ENCODE measurements around the gene CDK5RAP2. TPM values are rescaled to one million over a fixed set of nuclear protein-coding genes. Genes with fewer than 3 reads are reported as not detected.

The CDK5RAP2 gene
- total RNA-seq, 1 experiment from 2014 or later = 33.2 TPM

DNA sequence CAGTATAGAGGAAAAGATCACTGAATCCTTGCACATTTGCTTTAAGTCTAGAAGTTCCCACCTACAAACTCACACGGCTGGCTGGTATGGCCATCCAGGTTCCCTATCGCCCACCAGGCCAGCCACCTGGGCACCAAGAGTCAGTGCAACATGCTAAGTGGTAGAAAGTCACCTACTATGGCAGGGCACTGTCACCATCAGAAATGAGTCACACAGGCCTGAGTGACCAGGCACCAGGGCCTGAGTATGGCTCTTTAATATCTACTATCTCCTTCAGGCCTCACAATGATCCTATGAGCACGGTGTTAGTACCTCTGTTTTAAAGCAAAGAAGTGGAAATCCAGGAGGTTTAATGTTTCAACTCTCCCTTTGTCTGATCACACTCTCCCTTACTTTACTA, 156.2 kb downstream of the CDK5RAP2 start:
- no peak for DNase-seq
- H3K27me3 ChIP-seq (ENCODE audit: control insufficient read depth, insufficient read depth, low read length) = no peaks in the 10 kb centered on the region
- peaks cover 8% of the 10 kb centered on the region for H3K36me3 ChIP-seq (replicated peaks; ENCODE audit: control insufficient read depth, insufficient read depth, low read length)
- H3K4me3 ChIP-seq (ENCODE audit: insufficient read depth, low read depth, low read length) = no peak overlapping the region

DNA sequence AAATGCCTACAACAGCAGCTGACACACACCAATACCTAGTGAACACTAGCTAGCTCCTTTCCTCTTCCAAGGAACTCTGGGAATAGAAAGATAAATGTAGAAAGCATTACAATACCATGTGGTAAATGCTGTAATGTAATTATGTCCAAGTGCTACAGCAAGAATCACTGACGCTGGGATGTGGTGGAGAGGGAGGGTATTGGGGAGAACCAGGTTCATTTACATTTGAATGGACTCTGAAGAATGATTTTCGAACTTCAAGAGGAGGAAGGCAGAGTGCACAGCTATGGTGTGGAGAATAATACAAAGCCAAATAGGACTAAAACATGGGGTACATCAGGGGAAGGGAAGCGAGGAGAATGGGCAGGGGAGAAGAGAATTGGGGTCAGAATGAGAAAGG, 158.0 kb downstream of the CDK5RAP2 start:
- Histone ChIP-seq H3K36me3 (replicated peaks; ENCODE audit: control insufficient read depth, insufficient read depth, low read length) (peaks cover 8% of the 10 kb centered on the region), H3K4me3 (ENCODE audit: insufficient read depth, low read depth, low read length) (no peak overlapping the region), H3K27me3 (ENCODE audit: control insufficient read depth, insufficient read depth, low read length) (no peaks in the 10 kb centered on the region)
- DNase-seq = no peak

DNA sequence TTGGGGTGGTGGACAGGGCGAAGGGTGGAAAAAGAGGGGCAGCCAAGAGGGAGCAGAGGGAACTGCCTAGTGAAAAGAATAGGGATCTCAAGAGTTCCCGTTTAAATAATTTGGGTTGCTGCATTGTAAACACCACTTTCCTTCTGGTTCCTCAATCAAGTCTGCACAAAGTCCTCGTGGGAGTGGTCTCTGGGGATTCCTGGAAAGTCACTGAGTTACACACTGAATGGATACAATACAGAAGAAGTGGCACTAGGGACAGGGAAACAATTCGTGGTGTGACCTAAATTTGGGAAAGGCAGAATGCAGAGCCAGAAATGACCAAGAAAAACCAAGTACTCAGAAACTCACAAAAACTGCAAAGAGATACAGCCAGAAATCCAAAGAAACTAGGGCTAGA, 161.7 kb downstream of the CDK5RAP2 start:
- peaks cover 8% of the 10 kb centered on the region for H3K36me3 ChIP-seq (replicated peaks; ENCODE audit: control insufficient read depth, insufficient read depth, low read length)

DNA sequence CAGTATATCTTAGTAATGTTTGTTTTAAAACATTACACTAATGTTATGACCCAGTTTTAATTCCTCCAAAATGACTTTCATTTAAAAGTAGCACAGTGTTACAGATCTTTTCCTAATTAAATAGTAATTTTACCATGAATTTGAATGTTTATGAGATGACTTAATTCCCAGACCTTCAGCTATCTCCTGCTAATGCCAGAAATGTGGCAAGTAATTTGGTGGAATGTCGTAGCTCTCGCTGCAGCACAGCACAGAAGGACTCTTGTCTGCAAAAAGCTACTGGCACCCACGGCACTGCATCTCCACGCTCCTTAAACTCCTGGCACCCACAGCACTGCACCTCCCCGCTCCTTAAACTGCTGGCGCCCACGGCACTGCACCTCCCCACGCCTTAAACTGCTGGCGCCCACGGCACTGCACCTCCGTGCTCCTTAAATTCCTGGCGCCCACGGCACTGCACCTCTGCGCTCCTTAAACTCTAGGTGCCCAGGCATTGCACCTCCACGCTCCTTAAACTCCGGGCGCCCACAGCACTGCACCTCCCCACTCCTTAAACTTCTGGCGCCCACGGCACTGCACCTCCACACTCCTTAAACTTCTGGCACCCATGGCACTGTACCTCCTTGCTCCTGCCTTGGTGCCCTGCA, 163.1 kb downstream of the CDK5RAP2 start:
- no peak for DNase-seq
- no peaks in the 10 kb centered on the region for H3K27me3 ChIP-seq (ENCODE audit: control insufficient read depth, insufficient read depth, low read length)
- peaks cover 8% of the 10 kb centered on the region for H3K36me3 ChIP-seq (replicated peaks; ENCODE audit: control insufficient read depth, insufficient read depth, low read length)
- H3K4me3 ChIP-seq (ENCODE audit: insufficient read depth, low read depth, low read length) = no peak overlapping the region

More for the DNA sequence above, 161.7 kb downstream of the CDK5RAP2 start:
- no peak for DNase-seq
- Histone ChIP-seq H3K4me3 (ENCODE audit: insufficient read depth, low read depth, low read length) (no peak overlapping the region), H3K27me3 (ENCODE audit: control insufficient read depth, insufficient read depth, low read length) (no peaks in the 10 kb centered on the region)

DNA sequence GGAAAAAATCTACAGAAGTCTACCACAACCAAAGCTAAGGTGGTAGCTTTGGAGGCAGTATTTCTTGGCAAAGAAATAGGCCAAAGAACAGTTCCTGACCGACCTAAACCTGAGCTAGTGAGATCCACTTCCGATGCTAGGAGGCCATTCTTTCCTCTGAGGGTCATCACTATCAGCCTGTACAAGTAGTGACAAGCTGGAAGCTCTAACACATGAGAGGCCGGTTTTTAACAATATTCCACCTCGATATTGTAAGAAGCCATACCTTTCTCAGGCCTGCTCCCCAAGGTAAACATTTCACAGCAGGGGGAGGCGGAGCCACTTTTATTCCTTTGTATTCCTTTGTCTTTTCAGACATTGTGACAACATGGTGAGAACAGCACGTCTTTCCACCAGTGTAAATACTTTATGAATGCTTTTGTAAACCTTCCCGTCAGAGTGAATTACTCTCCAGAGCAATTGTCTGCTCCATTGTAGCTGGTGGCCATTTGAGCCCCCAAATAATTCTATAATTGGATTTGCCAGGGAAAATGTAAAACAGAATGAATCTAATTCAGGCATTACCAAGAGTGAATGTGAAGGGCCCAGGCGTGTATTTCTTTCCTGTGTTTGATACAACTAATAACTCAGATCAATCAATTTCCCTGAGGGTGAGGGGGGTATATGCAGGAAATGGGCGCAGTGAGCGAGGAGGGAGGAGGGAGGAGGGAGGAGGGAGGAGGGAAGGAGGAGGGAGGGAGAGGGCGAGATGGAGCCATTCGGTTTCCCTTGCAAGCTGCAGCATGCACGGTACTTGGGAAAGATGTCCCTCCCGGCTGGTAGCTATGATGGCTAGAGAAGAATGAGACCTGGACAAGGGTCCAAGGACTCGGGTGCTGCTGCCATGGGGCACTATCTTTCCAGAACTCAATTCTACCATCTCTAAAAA, 166.6 kb downstream of the CDK5RAP2 start:
- DNase-seq = peak; percentile 50
- Histone ChIP-seq H3K36me3 (replicated peaks; ENCODE audit: control insufficient read depth, insufficient read depth, low read length) (peaks cover 13% of the 10 kb centered on the region), H3K4me3 (ENCODE audit: insufficient read depth, low read depth, low read length) (no peak overlapping the region), H3K27me3 (ENCODE audit: control insufficient read depth, insufficient read depth, low read length) (no peaks in the 10 kb centered on the region)

DNA sequence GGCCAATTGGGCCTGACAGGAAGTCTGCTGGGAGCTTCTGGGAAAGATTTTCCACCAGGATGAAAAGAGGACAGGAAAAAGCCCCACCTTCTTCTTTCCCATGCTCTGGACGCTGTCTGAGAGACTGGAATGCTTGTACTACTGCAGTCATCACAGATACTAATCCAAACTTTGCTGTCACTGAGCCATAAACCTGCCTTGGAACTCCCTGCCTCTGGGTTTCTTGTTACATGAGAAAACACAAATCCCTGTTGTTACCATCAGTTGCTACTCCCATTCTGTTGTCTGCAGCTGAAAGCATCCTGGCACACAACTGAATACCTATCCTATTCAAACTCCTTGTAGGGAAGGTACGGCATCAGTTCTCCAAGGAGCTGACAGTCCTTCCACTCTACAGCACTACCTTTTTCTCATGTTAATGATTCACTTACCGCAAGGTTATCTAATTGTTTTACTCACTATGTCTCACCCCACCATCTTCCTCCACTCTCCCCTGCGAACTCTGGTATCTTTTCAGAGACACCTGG, 167.5 kb downstream of the CDK5RAP2 start:
- peaks cover 21% of the 10 kb centered on the region for H3K36me3 ChIP-seq (replicated peaks; ENCODE audit: control insufficient read depth, insufficient read depth, low read length)
- no peak overlapping the region for H3K4me3 ChIP-seq (ENCODE audit: insufficient read depth, low read depth, low read length)
- no peaks in the 10 kb centered on the region for H3K27me3 ChIP-seq (ENCODE audit: control insufficient read depth, insufficient read depth, low read length)
- peak; percentile 62 for DNase-seq

DNA sequence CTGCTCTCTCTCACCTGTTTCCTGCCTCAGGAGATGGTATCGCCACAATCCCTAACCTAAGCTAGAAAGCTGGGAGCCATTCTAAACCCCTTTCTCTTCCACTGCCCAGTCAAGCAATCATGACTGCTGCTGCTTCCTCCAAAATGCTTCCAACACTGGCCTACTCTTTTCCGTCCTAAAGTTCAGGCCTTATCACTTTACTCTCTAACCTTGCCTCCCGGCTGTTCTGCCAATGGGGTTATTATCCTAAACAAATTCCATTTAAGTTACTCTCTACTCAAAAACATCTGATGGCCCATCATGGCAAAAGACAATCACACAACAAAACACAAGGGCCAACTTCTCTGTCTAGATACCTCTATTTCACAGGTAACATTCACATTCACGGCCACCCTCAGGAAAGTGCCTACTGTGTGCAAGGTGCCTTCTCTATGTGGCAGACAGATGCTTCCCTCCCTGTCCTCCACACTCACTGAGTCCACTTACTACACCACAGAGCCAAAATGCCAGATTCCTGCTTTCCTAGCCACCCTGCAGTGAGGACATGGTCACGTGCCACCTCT, 168.0 kb downstream of the CDK5RAP2 start:
- peak; percentile 4 for DNase-seq
- H3K36me3 ChIP-seq (replicated peaks; ENCODE audit: control insufficient read depth, insufficient read depth, low read length) = peaks cover 22% of the 10 kb centered on the region
- no peaks in the 10 kb centered on the region for H3K27me3 ChIP-seq (ENCODE audit: control insufficient read depth, insufficient read depth, low read length)
- no peak overlapping the region for H3K4me3 ChIP-seq (ENCODE audit: insufficient read depth, low read depth, low read length)

DNA sequence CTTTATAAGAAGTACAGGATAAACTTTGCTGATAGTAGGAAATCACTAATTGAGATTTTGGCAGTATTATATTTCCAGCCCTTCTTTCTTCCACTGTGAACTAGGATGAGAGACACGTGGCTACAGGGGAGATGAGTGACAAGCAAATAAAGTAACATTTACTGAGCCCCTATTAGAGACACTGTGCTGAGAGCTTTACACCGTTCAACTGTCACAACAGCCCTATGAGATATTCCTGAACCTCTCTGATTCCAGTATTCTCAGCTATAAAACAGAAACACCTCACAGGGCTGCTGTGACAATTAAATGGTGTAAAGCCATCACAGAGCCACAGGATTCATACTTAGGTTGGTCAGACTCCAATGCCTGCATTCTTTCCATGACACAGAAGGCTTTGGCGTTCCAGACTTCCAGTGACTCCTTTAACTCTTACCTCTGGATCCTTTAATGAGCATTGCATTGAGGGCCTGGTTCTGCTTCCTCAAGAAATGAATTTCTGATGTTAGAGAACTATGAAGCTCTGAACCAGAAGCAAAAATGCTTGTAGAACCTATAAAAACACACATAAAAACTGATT, 169.0 kb downstream of the CDK5RAP2 start:
- Histone ChIP-seq H3K36me3 (replicated peaks; ENCODE audit: control insufficient read depth, insufficient read depth, low read length) (peaks cover 24% of the 10 kb centered on the region), H3K4me3 (ENCODE audit: insufficient read depth, low read depth, low read length) (no peak overlapping the region), H3K27me3 (ENCODE audit: control insufficient read depth, insufficient read depth, low read length) (no peaks in the 10 kb centered on the region)
- no peak for DNase-seq

DNA sequence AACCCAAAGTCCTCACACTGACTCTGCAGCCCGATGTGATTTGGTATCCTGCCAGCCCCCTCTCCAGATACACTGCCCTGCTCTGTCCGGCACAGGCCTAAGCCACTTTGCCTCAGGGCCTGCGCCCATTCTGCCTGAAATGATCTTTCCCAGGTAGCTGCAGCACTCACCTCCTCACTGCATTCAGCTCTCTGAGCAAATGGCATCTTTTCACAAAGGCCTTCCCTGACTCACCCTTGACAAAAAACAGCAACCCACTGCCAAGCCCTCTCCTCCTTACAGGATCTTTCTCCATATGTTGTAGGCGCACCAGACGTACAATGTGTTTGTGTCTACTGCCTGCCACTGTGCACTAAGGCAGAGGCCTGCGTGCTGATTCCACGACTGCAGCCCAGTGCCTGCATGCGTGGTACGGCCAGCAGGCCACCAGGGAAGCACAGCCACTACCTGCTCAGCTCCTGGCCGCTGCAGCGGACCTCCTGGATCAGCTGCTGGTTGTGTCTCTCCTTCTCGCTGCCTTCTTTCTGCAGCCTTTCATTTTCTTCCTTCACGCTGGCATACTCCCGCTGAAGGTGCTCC, 171.2 kb downstream of the CDK5RAP2 start:
- no peak for DNase-seq
- Histone ChIP-seq H3K27me3 (ENCODE audit: control insufficient read depth, insufficient read depth, low read length) (no peaks in the 10 kb centered on the region), H3K36me3 (replicated peaks; ENCODE audit: control insufficient read depth, insufficient read depth, low read length) (peaks cover 29% of the 10 kb centered on the region), H3K4me3 (ENCODE audit: insufficient read depth, low read depth, low read length) (no peak overlapping the region)

DNA sequence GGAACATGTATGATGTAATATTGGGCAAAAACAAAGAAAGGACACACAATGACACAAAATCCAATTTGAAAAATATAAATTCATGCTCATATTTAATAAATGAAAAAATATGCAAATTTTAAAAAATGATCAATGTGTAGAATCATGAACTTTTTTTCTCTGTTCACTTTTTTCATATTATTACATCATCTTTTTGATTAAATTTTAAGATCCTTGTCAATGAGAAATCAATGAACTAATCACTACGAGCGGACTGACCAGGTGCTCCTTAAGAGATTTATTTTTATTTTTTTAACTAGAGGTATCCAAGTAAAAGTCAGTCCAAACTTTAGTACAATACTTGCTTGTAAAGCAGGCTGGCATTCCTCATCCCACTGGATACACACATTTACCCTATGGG, 174.1 kb downstream of the CDK5RAP2 start:
- no peak overlapping the region for H3K4me3 ChIP-seq (ENCODE audit: insufficient read depth, low read depth, low read length)
- DNase-seq = no peak
- peaks cover 37% of the 10 kb centered on the region for H3K36me3 ChIP-seq (replicated peaks; ENCODE audit: control insufficient read depth, insufficient read depth, low read length)
- H3K27me3 ChIP-seq (ENCODE audit: control insufficient read depth, insufficient read depth, low read length) = no peaks in the 10 kb centered on the region

DNA sequence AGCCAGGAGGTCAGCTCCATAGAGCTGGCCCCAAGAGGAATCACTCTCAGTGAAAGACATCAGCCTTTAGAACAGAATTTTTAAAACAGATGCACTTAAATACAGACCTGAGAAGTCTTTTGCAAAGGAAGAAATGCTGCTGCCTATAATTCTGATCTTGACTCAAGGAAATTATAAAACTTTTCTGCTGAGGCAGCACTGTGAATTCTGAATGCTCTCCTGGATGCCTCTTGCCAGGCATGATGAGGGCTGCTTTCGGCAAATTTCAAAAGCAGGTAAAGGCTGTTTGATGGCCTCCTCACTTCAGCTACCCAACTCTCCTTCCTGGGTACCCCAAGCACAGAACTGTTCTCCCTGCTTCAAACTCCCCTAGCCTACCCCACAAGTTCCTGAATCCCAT, 174.8 kb downstream of the CDK5RAP2 start:
- H3K36me3 ChIP-seq (replicated peaks; ENCODE audit: control insufficient read depth, insufficient read depth, low read length) = peaks cover 38% of the 10 kb centered on the region
- no peak overlapping the region for H3K4me3 ChIP-seq (ENCODE audit: insufficient read depth, low read depth, low read length)

DNA sequence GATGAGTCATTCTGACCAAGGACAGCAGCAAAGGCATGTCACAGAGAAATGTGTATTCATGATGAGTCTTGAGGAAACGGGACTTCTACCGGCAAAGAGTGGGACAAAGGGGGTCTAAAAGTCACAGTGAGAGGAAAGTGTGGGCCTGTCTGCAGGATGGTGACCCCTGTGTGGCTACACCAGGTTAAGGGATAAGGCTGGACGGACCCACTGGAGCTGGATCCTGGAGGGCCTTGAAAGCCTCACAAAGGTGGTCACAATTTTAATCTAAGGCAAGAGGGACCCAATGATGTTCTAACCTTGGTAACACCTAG, 176.5 kb downstream of the CDK5RAP2 start:
- H3K27me3 ChIP-seq (ENCODE audit: control insufficient read depth, insufficient read depth, low read length) = no peaks in the 10 kb centered on the region
- H3K36me3 ChIP-seq (replicated peaks; ENCODE audit: control insufficient read depth, insufficient read depth, low read length) = peaks cover 42% of the 10 kb centered on the region
- DNase-seq = no peak
- H3K4me3 ChIP-seq (ENCODE audit: insufficient read depth, low read depth, low read length) = no peak overlapping the region

More for the DNA sequence above, 174.8 kb downstream of the CDK5RAP2 start:
- H3K27me3 ChIP-seq (ENCODE audit: control insufficient read depth, insufficient read depth, low read length) = no peaks in the 10 kb centered on the region
- DNase-seq = no peak

DNA sequence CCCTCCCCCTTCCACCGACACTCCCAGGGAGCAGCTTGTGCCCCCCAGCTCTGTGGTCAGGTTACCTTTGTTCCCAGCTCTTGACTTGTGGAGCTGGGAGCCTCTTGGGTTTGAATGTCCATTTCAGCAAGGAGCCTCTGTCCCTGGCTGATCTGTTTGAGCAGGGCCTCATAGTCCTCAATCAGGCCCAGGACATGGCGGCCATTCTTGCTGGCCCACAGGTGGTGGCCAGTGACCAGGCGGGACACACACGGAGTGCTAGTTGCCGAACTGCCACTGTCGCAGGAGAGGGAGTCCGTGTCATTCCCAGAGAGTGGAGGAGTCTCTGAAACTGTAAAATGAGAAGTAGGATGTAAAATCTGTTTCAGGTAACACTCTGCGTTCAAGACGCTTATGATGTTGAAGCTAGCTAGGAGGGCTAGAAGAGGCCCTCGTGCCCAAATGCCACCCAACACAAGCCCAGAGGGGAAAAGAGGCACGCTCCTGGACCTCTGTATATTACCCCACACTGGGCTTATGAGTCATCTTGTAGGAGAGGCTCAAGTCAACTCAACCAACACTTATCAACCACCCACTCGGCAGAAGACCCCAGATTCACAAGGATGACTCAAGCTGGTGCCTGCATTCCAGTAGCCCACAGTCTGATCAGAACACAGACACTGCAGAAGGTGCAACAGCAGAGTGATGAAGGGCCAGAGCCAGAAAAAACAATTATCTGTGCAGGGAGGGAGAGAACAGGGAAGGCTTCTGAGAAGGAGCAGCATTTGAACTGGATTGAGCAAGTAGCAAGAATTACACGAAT, 177.0 kb downstream of the CDK5RAP2 start:
- no peak for DNase-seq
- no peaks in the 10 kb centered on the region for H3K27me3 ChIP-seq (ENCODE audit: control insufficient read depth, insufficient read depth, low read length)
- peaks cover 37% of the 10 kb centered on the region for H3K36me3 ChIP-seq (replicated peaks; ENCODE audit: control insufficient read depth, insufficient read depth, low read length)
- no peak overlapping the region for H3K4me3 ChIP-seq (ENCODE audit: insufficient read depth, low read depth, low read length)

DNA sequence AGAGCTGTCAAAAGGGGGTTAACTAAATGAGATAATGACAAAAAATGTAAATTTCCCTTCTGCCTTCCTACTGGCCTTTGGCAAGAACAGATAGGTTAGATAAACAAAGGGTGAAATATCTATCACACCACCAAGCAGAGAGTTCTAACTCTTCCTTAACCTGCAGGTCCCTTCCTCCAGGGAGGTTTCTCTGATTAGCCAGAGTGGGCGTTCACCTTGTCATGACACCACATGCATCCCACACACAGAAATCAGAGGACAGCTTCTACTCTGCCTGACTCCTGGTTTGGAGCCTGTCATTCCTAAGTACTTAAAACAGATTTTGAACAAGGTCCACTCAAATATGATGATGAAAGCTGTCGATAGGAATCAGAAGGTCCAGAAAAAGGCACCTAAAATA, 180.0 kb downstream of the CDK5RAP2 start:
- Histone ChIP-seq H3K27me3 (ENCODE audit: control insufficient read depth, insufficient read depth, low read length) (no peaks in the 10 kb centered on the region), H3K36me3 (replicated peaks; ENCODE audit: control insufficient read depth, insufficient read depth, low read length) (peaks cover 30% of the 10 kb centered on the region), H3K4me3 (ENCODE audit: insufficient read depth, low read depth, low read length) (no peak overlapping the region)
- no peak for DNase-seq

Data from H7 (cell line).